Activated CD8-positive, alpha-beta memory T cell treated with anti-CD3 and anti-CD28 coated beads for 1 hour (primary cell): ENCODE measurements around the gene FERD3L.
"Not testable (repeated sequence)": the region's sequence is repeated elsewhere in the genome, so short reads cannot be mapped to it uniquely, and the experiment has no call there.

Experiments used
- DNase-seq, 2 donors: peaks; one replicate each; pipeline ENCODE4 v3.0.0-alpha.2; 2020; ENCODE audit warnings: low read depth in 1 of 2; ENCODE audit errors: extremely low read depth in 1 of 2

FERD3L gene

GRCh38 chr7:19144661-19145433 is at the start of gene FERD3L:
TSS of gene FERD3L (minus strand) at chr7:19145421. CDS start at chr7:19145362, 59 bp downstream.
- DNase-seq: no peak

GRCh38 chr7:19194417-19194816 is 49.2 kb upstream of the FERD3L start:
- DNase-seq: not testable (repeated sequence)

GRCh38 chr7:19181634-19182033 is 36.4 kb upstream of the FERD3L start:
- no peak for DNase-seq

- DNase-seq: no peak
Measured at GRCh38 chr7:19178595-19178994, 33.4 kb upstream of the FERD3L start.

- DNase-seq: no peak
Measured at GRCh38 chr7:19177269-19177668, 32.0 kb upstream of the FERD3L start.

- no peak for DNase-seq
Measured at GRCh38 chr7:19175241-19175640, 30.0 kb upstream of the FERD3L start.

GRCh38 chr7:19161671-19162070 is 16.4 kb upstream of the FERD3L start:
- DNase-seq: no peak

GRCh38 chr7:19146699-19147098 is 1.5 kb upstream of the FERD3L start:
- no peak for DNase-seq

GRCh38 chr7:19145434-19146115 is 354 bp upstream of the FERD3L start:
- DNase-seq: no peak

- DNase-seq: no peak
Measured at GRCh38 chr7:19143881-19144574, 1.2 kb downstream of the FERD3L start.

- no peak for DNase-seq
Measured at GRCh38 chr7:19139706-19140327, 5.4 kb downstream of the FERD3L start.

- no peak for DNase-seq
Measured at GRCh38 chr7:19133886-19134285, 11.3 kb downstream of the FERD3L start.

GRCh38 chr7:19133390-19133789 is 11.8 kb downstream of the FERD3L start:
- DNase-seq: no peak

- DNase-seq: no peak
Measured at GRCh38 chr7:19128856-19129255, 16.4 kb downstream of the FERD3L start.

- no peak for DNase-seq
Measured at GRCh38 chr7:19121977-19122588, 23.1 kb downstream of the FERD3L start.

GRCh38 chr7:19119870-19120486 is 25.2 kb downstream of the FERD3L start:
- DNase-seq: no peak

- no peak for DNase-seq
Measured at GRCh38 chr7:19119372-19119771, 25.8 kb downstream of the FERD3L start.

GRCh38 chr7:19118636-19119371 is 26.4 kb downstream of the FERD3L start:
- no peak for DNase-seq

- DNase-seq: no peak
Measured at GRCh38 chr7:19117870-19118608, 27.2 kb downstream of the FERD3L start.
